MM.1S (cell line): ENCODE measurements around the gene MGAT5.

Source experiments
- DNase-seq: peaks from one replicate; pipeline ENCODE4 v3.0.0-alpha.2; 2015
- H2AFZ ChIP-seq: fragments of 300-600 bp; sonication (generic); 2 replicates; pipeline ENCODE4 v1.6.0; 2016; ENCODE audit warnings: antibody characterized with exemption, low read length
- H3F3A ChIP-seq: fragments of 300-600 bp; sonication (generic); 2 replicates; pipeline ENCODE4 v1.6.1; 2016; ENCODE audit warnings: mild to moderate bottlenecking, antibody characterized with exemption, low read length, moderate library complexity, mixed read lengths; ENCODE audit not compliant: insufficient read depth
- H3K27ac ChIP-seq: fragments of 300-600 bp; sonication (generic); 2 replicates; pipeline ENCODE4 v1.5.1; 2016; ENCODE audit warnings: mild to moderate bottlenecking, low read length
- H3K27me3 ChIP-seq: fragments of 300-600 bp; sonication (generic); replicated peaks from 2 replicates; pipeline ENCODE4 v1.6.0; 2016; ENCODE audit warnings: low read length; ENCODE audit not compliant: insufficient read depth
- H3K36me3 ChIP-seq: fragments of 300-600 bp; sonication (generic); replicated peaks from 2 replicates; pipeline ENCODE4 v1.6.1; 2016; ENCODE audit warnings: mild to moderate bottlenecking, low read length, mixed read lengths; ENCODE audit not compliant: insufficient read depth
- H3K4me1 ChIP-seq: fragments of 300-600 bp; sonication (generic); 2 replicates; pipeline ENCODE4 v1.6.1; 2016; ENCODE audit warnings: low read length, mixed read lengths
- H3K4me2 ChIP-seq: fragments of 300-600 bp; sonication (generic); 2 replicates; pipeline ENCODE4 v1.6.0; 2016; ENCODE audit warnings: low read depth, low read length
- H3K4me3 ChIP-seq: fragments of 300-600 bp; sonication (generic); 2 replicates; pipeline ENCODE4 v1.5.1; 2016; ENCODE audit warnings: low read length, mixed read lengths
- H3K79me2 ChIP-seq: fragments of 300-600 bp; sonication (generic); 2 replicates; pipeline ENCODE4 v1.6.1; 2016; ENCODE audit warnings: mixed run types, low read length, mixed read lengths
- H3K9ac ChIP-seq: fragments of 300-600 bp; sonication (generic); 2 replicates; pipeline ENCODE4 v1.6.1; 2016; ENCODE audit warnings: low read length, mixed read lengths
- H3K9me2 ChIP-seq: fragments of 300-600 bp; sonication (generic); replicated peaks from 2 replicates; pipeline ENCODE4 v1.6.1; 2016; ENCODE audit warnings: mild to moderate bottlenecking, low read length, mixed read lengths; ENCODE audit not compliant: insufficient read depth
- H3K9me3 ChIP-seq: fragments of 300-600 bp; sonication (generic); replicated peaks from 2 replicates; pipeline ENCODE4 v1.6.1; 2016; ENCODE audit warnings: mild to moderate bottlenecking, low read length, mixed read lengths; ENCODE audit not compliant: insufficient read depth
- H4K20me1 ChIP-seq: fragments of 300-600 bp; sonication (generic); 2 replicates; pipeline ENCODE4 v1.6.1; 2016; ENCODE audit warnings: mild to moderate bottlenecking, low read length, moderate library complexity, mixed read lengths; ENCODE audit not compliant: insufficient read depth
- EZH2 ChIP-seq: fragments of 300-600 bp; sonication (generic); optimal IDR thresholded peaks from 2 replicates; pipeline ENCODE3; 2017; ENCODE audit warnings: low read depth, mild to moderate bottlenecking, antibody characterized with exemption, low read length, mixed read lengths
- EZH2phosphoT487 ChIP-seq: fragments of 300-600 bp; sonication (generic); IDR thresholded peaks from 2 replicates; pipeline ENCODE4 v1.6.1; 2018; ENCODE audit warnings: antibody characterized with exemption, low read length
- TF ChIP-seq, protein P1 (sequence below): fragments of 300-600 bp; sonication (generic); IDR thresholded peaks from 2 replicates; pipeline ENCODE4 v1.5.1; 2016; ENCODE audit warnings: antibody characterized with exemption, low read length, mixed read lengths

MGAT5 gene

DNA sequence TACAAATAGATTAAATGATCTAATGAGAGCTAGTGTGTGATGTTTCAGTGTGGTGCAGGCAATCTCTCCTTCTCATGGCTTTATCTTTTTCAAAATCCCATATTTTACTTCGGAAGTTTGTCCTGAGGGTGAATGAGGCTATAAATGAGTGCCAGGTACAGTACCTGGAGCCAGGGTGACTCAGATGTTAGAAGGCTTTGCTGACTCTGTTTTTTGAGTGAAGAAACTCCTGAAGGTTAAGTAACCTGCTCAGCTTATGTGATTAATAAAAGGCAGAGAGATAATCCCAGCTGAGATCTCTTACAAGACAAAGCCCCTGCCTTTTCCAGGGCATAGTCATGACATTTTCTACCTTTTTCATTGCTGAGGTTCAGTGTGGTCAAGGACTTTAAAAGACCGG lies 52.6 kb downstream of the MGAT5 start:
- H3K9me2 ChIP-seq, result no peaks in the 10 kb centered on the region
- no peak for DNase-seq
- no peaks in the 10 kb centered on the region for H3K4me1 ChIP-seq
- TF ChIP-seq, protein P1, sequence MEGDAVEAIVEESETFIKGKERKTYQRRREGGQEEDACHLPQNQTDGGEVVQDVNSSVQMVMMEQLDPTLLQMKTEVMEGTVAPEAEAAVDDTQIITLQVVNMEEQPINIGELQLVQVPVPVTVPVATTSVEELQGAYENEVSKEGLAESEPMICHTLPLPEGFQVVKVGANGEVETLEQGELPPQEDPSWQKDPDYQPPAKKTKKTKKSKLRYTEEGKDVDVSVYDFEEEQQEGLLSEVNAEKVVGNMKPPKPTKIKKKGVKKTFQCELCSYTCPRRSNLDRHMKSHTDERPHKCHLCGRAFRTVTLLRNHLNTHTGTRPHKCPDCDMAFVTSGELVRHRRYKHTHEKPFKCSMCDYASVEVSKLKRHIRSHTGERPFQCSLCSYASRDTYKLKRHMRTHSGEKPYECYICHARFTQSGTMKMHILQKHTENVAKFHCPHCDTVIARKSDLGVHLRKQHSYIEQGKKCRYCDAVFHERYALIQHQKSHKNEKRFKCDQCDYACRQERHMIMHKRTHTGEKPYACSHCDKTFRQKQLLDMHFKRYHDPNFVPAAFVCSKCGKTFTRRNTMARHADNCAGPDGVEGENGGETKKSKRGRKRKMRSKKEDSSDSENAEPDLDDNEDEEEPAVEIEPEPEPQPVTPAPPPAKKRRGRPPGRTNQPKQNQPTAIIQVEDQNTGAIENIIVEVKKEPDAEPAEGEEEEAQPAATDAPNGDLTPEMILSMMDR, result no peak
- TF ChIP-seq EZH2phosphoT487 (no peak), EZH2 (no peak)
- no peak overlapping the region for H3K4me2 ChIP-seq
- H3K27ac ChIP-seq, result no peak overlapping the region
- no peaks in the 10 kb centered on the region for H3K9me3 ChIP-seq
- peaks cover 5% of the 10 kb centered on the region; the same call in 1 of the 2 replicates for H4K20me1 ChIP-seq
- no peak overlapping the region for H3K9ac ChIP-seq
- H3K27me3 ChIP-seq, result no peaks in the 10 kb centered on the region
- H3K4me3 ChIP-seq, result no peak overlapping the region
- no peak overlapping the region for H2AFZ ChIP-seq
- no peaks in the 10 kb centered on the region for H3K36me3 ChIP-seq
- H3F3A ChIP-seq, result no peaks in the 10 kb centered on the region
- H3K79me2 ChIP-seq, result peaks cover 89% of the 10 kb centered on the region

DNA sequence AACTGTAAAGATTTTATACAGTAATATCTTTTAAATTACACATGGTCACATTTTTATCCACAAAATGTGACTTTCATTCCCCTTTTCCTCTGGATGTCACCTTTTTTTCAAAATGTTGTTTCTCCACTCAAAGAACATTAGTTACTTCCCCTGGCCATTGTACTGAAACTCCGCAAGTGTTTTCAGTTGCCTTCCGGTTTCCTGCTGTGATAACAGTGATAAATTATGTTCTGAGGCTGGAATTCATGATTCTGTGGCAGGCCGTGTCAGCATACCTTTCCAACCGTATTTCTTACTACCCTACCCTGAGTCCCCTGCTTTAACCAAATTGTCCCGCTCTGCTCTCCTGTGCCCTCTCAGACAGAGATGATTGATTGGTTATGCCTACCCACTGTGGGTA lies 53.5 kb downstream of the MGAT5 start:
- no peaks in the 10 kb centered on the region for H3K9me2 ChIP-seq
- H3F3A ChIP-seq, result no peaks in the 10 kb centered on the region
- TF ChIP-seq EZH2phosphoT487 (no peak), EZH2 (no peak)
- TF ChIP-seq, protein P1, result no peak
- no peak for DNase-seq
- H4K20me1 ChIP-seq, result peaks cover 4% of the 10 kb centered on the region; the same call in 1 of the 2 replicates
- H3K4me3 ChIP-seq, result no peak overlapping the region
- no peak overlapping the region for H3K4me2 ChIP-seq
- no peaks in the 10 kb centered on the region for H3K4me1 ChIP-seq
- no peaks in the 10 kb centered on the region for H3K9me3 ChIP-seq
- no peaks in the 10 kb centered on the region for H3K27me3 ChIP-seq
- no peak overlapping the region for H3K27ac ChIP-seq
- H3K36me3 ChIP-seq, result no peaks in the 10 kb centered on the region
- H3K79me2 ChIP-seq, result peaks cover 91% of the 10 kb centered on the region
- no peak overlapping the region for H3K9ac ChIP-seq
- H2AFZ ChIP-seq, result no peak overlapping the region

DNA sequence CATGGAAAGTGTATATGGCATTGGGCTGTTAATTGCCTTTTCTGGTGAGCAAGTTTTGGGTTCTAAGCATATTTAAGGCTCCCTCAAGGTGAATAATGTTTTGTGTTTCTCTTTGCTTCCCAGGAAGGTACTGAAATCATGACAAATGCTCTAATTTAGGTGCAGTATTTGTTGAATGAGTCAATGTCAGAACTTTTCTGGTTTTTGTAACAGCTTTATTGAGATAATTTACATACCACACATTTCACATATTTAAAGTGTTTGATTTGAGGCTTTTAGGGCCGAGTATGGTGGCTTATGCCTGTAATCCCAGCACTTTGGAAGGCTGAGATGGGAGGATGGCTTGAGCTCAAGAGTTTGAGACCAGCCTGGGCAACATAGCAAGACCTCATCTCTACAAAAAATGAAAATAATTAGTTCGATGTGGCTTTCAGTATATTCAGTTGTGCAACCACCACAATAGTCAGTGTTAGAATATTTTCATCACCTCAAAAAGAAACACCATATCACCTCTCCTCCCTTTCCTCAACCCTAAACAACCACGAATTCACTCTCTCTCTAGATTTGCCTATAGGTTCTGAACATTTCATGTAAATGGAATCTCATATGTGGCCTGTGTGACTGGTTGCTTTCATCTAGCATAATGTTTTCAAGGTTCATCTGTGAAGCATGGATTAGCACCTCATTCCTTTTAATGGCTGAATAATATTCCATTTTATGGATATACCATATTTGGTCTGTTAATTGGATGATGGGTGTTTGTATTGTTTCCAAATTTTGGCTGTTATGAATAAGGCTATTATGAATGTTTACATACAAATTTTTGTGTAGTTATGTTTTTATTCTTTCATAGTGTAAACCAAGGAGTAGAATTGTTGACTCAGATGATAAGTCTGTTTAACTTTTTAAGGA lies 54.9 kb downstream of the MGAT5 start:
- Histone ChIP-seq H3K36me3 (no peaks in the 10 kb centered on the region), H3K9me3 (no peaks in the 10 kb centered on the region), H3F3A (no peaks in the 10 kb centered on the region), H3K9me2 (no peaks in the 10 kb centered on the region), H3K4me1 (no peaks in the 10 kb centered on the region), H3K4me2 (no peak overlapping the region), H4K20me1 (no peaks in the 10 kb centered on the region), H3K27me3 (no peaks in the 10 kb centered on the region), H3K79me2 (peaks cover 92% of the 10 kb centered on the region), H3K4me3 (no peak overlapping the region), H2AFZ (no peak overlapping the region), H3K27ac (no peak overlapping the region), H3K9ac (no peak overlapping the region)
- TF ChIP-seq, protein P1, result no peak
- TF ChIP-seq EZH2 (no peak), EZH2phosphoT487 (no peak)
- DNase-seq, result no peak
